GM19395 (cell line): ENCODE data around the gene MIER2.

Source experiments
- ATAC-seq: cut with Tn5 transposase; IDR thresholded peaks from one replicate; pipeline ENCODE4 v1.9.1; 2021; ENCODE audit warnings: mild to moderate bottlenecking, moderate library complexity; ENCODE audit not compliant: unreplicated experiment

MIER2 gene

GRCh38 chr19:379796-380195, 35.2 kb upstream of the MIER2 start:
- no peak for ATAC-seq

GRCh38 chr19:378706-379105, 34.1 kb upstream of the MIER2 start:
- ATAC-seq, result no peak

GRCh38 chr19:377801-378581, 33.4 kb upstream of the MIER2 start:
- no peak for ATAC-seq

DNA sequence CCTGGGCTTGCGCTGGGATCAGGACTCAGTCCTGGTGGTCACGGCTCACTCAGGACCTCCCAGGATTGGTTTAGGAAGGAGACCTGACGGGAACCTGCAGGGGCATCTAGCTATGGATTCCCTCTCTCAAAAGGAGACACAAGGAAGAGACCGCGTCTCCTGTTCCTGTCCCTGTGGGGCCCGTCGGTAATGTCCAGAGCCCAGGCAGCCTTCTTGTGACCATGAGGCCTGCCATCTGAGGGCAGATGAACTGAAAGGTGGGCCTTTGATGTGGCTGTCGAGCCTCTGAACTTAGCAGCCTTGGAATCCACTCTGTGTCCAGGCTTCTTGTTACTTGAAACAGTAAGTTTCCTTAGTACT, 31.5 kb upstream of the MIER2 start:
- no peak for ATAC-seq

DNA sequence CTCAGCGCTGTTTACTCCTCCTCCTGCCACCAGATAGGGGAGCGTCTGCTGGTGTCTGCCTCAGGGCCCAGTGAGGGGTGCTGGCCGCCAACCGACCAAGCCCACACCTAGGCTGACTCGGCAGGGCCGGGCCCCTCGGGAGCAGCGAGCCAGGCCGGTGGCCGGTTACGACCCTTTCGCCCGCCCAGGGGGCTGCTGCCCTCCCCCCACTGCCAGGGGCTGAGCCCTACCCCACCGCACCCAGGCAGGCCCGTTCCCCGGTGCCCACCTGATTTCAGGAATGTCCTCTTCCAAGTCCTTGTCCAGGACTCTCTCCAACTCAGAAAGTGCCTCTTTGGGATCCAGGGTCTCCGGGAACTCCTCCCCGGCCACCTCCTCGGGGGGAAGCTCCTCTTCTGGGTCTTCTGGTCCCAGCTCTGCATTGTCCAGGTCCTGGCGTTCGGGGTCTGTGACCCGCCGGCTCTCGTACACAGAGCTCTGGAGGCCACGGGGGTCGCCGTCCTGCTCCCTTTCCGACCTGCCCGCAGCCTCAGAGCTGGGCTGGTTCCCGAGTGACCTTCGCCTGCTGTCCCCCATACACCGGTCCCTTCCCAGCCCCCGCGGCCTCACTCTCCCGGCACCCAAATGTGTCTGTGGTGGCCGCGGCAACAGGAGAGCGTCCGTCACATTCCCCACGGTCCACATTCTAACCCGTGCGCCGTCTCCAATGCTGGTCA, 31.0 kb upstream of the MIER2 start:
- ATAC-seq, result no peak

DNA sequence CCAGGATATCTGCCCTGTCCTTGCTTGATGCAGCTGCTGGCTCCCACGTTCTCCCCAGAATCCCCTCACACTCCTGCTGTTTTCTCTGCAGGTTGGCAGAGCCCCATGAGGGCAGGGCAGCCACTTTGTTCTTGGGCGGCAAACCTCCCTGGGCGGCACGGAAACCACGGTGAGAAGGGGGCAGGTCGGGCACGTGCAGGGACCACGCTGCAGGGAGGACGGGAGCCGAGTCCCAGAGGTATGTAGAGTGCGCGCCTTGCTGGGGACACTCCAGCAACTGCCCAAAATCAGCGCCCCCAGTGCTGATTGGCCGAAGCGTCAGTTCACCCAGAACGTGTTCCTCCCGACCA, 30.3 kb upstream of the MIER2 start:
- no peak for ATAC-seq

DNA sequence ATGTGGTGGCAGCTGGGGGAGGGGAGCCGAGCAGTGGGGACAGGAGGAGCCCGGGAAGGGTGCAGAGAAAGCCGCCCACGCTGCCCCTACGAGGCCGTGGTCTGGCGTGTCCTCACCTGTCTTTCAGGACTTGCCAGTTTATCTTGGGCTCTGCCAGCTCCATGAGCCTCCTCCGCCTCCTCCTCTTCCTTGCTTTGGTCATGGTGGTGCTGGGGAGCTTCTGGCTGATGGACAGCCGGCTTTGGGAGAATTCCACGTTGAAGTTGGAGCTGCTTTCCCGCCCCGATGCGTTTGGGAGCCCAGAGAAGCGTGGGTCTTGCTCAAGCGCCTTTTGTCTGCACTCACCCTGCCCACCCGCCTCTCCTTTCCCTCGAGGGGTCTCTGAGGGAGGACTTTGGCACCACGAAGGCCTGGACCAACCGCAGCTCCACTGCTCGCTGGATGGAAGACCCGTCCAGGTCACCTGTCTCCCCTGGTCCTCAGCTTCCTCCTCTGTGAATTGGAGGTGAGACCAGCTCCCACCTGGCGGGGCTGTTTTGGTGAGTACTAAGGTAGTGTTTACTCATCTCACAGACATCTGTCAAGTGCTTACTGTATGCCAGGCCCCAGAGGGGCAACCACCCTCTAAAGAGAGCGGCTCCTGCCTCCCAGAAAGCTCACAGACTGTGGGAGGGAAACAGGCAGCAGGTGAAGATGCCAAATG, 29.7 kb upstream of the MIER2 start:
- ATAC-seq, result no peak

- no peak for ATAC-seq
These were observed 29.0 kb upstream of the MIER2 start for GRCh38 chr19:373391-374182.

- ATAC-seq, result no peak
These were observed 27.8 kb upstream of the MIER2 start for GRCh38 chr19:372306-372890.

DNA sequence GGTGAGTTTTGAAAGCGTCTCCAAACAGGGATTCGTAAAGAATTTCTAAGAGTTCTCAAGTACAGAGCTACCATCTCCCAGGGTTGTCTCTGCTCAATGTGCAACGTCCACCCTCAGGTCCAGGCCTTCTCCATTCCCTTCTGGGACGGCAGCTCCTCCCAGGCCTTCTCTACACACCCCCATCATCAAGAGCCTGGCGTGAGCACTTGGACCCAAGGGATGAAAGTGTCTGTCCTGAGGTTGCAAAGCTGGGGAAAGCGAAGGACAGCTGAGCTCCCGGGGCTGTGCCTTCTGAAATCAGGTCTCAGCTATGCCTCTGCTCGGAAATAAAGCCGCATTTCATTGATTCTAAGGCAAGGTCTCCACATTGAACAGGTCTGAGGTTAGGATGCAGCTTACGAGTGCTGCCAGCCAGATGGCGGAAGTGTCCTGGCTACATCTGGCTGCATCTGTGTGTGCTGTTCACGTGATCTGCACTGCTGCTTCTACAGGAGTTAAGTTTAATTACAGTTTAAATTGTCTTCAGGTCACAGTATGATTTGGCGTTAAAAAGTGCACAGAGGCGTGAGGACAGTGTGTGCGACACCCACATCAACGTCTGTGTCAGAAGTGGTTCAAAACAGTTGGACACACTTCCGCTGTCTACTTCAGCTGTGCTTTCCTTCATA, 27.0 kb upstream of the MIER2 start:
- no peak for ATAC-seq

GRCh38 chr19:370641-371330, 26.2 kb upstream of the MIER2 start:
- ATAC-seq, result no peak

DNA sequence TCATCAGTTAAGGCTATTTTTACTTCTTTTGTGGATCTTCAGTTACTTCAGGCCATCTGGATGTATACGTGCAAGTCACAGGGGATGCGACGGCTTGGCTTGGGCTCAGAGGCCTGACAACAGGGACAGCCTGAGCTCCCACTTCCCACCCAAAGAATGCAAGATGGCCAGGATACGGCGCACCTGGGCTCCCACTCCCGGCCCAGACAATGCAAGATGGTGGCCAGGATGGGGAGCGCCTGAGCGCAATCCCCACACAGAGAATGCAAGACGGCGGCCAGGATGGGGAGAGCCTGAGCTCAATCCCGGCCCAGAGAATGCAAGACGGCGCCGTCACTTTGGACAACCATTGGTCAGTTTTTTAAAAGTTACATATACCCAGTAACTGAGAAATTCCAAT, 25.3 kb upstream of the MIER2 start:
- no peak for ATAC-seq

GRCh38 chr19:369256-369655, 24.7 kb upstream of the MIER2 start:
- ATAC-seq, result no peak

DNA sequence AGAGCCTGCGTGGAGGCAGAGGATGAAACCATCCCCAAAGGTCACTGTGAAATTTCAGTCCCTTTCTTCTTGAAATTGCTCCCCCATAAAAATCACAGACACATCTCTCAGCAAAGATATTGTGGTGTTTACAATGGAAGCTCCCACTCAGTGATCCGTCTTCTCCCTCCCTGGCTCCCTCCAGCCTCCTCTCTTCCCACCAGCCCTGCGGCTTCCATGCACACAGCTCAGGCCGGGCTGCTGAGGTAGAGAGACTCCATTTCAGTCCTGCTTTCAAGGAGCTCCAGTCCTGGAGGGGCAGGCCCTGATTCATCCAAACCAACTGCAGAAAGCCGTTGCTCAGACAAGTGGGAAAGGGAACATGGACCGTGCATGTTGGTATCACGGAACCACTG, 24.0 kb upstream of the MIER2 start:
- no peak for ATAC-seq

GRCh38 chr19:367963-368629, 23.5 kb upstream of the MIER2 start:
- no peak for ATAC-seq

DNA sequence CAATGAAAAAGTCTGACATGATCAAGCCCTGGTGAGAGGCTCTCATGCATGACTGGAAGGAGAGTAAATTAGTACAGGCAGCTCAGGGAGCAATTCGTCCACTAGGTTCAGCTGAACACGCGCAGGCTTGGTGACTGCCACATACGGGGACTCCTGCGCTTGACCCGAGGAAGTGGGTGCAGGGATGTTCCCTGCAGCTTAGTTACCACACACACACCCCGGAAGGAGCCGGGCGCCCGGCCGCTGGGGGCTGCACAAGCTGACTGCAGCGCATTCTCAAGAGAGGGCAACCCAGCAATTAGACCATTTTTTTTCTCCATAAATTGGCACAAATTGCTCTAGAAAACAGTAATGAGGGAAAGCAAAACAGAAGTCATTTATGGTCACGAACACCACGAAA, 23.0 kb upstream of the MIER2 start:
- ATAC-seq, result no peak

DNA sequence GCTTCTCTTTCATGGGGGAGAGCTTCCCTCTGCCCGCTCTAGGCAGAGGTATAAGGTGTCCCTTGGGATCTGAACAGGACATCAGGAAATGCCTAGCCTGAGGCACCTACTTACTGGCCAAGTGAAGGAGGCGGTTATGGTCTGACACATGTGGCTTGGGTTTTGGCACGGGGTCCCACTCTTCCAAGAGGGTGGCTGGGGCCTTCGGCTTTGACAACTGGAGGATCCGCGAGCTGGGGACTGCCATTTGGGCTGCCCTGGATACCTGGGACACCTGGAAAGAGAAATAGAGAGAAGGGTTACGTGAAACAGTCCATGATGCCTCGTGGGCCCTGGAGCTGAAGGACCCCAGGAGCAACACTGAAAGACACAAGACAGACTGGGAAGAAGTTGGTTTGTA, 22.4 kb upstream of the MIER2 start:
- no peak for ATAC-seq

DNA sequence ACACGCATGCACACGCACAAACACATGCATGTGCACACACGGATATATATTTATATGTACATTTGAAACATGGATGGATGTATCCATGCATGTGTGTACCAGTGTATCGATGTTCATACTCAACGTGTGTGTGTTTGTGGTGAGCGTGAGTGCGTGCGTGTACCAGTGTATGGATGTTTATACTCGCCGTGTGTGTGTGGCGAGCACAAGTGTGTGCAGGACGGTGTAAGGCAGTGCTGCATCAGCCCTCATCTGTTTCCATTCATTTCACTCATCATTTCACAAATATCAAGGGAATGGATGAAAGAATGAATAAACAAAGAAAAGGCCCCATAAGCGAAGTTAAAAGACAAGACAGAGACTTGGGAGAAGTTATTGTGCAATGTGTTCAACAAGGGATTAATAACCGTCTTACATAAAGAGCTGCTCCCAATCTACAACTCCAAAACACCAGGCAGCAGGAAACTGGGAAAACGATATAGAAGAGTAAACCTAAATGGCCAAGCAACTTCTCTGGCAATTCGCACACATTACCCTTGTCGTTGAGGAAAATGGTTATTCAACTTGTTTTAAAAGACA, 21.7 kb upstream of the MIER2 start:
- no peak for ATAC-seq
